AG04449 (cell line): ENCODE data around the gene ZNF692.

Experiments
- CTCF ChIA-PET: fragments of 350-600 bp; formaldehyde crosslinking; extraction: SDS; loops from one replicate; lab custom pipeline; 2021; ENCODE audit warnings: antibody characterized with exemption; lab: Yijun Ruan, JAX
- POLR2A ChIA-PET: fragments of 400-600, 350-600 bp; formaldehyde crosslinking; extraction: SDS; loops from one replicate; lab custom pipeline; 2020; ENCODE audit warnings: antibody characterized with exemption, inconsistent platforms; lab: Yijun Ruan, JAX
- DNase-seq: peaks from one replicate; pipeline ENCODE4 v3.0.0-alpha.2; 2010; ENCODE audit warnings: low read depth, low spot score
- H3K4me3 ChIP-seq: 2 replicates; pipeline ENCODE4 v1.5.1; 2011; ENCODE audit warnings: low read depth, mild to moderate bottlenecking, control low read depth, low read length
- CTCF ChIP-seq: IDR thresholded peaks from one replicate; pipeline ENCODE4 v1.5.1; 2011; ENCODE audit warnings: mild to moderate bottlenecking, moderate library complexity, low read length, control low read depth, inconsistent platforms; ENCODE audit not compliant: insufficient read depth; ENCODE audit errors: missing control alignments

The ZNF692 gene

GRCh38 chr1:248858891-248859889 lies at the start of gene ZNF692:
ZNF692 (minus strand) TSS chr1:248859085; CDS start chr1:248858309, 776 bp downstream.
- TF ChIP-seq CTCF: no peak
- ChIA-PET POLR2A (interaction anchor here (0.5 to 3.5 kb wide), 6 partner anchors 14 to 69 kb away, joined by 3 to 27 read pairs (median 4); partner anchors contain the start of gene ZNF672), CTCF (interaction anchor here (1.0 to 3.8 kb wide), 9 partner anchors 10 to 47 kb away, joined by 3 to 21 read pairs (median 6); partner anchors contain the start of genes PGBD2, SH3BP5L and ZNF672)
- peak within 1 kb of the TSS; percentile 81 for H3K4me3 ChIP-seq
- peak; percentile 77 for DNase-seq

- TF ChIP-seq CTCF: no peak
- ChIA-PET POLR2A (interaction anchor here (0.5 to 1.3 kb wide), 3 partner anchors 21 to 48 kb away, joined by 3 read pairs; partner anchors contain the start of gene ZNF692), CTCF (interaction anchor here (1.4 kb wide), 1 partner anchor 44 kb away, joined by 3 read pairs; no protein-coding TSS in a partner anchor)
- DNase-seq: no peak
- peak overlapping the region; percentile 69 for H3K4me3 ChIP-seq
These were observed 48.1 kb upstream of the ZNF692 start for GRCh38 chr1:248906753-248907661.

GRCh38 chr1:248906009-248906752 lies 47.3 kb upstream of the ZNF692 start, which contains the start of gene PGBD2:
PGBD2 (plus strand) TSS chr1:248906235; CDS start chr1:248913863, 7,628 bp downstream.
- POLR2A ChIA-PET: interaction anchor here (0.6 to 1.3 kb wide), 2 partner anchors 20 to 33 kb away, joined by 3 read pairs; no protein-coding TSS in a partner anchor
- DNase-seq: no peak
- peak; percentile 85 for TF ChIP-seq CTCF

GRCh38 chr1:248905662-248906008 lies 46.8 kb upstream of the ZNF692 start:
- TF ChIP-seq CTCF: no peak
- peak overlapping the region; percentile 97 for H3K4me3 ChIP-seq
- POLR2A ChIA-PET: no interaction called here
- no peak for DNase-seq
- CTCF ChIA-PET: interaction anchor here (0.9 to 1.4 kb wide), 2 partner anchors 43 to 47 kb away, joined by 3 read pairs; partner anchors contain the start of gene ZNF692

More at GRCh38 chr1:248906009-248906752, 47.3 kb upstream of the ZNF692 start, which contains the start of gene PGBD2:
- H3K4me3 ChIP-seq: peak within 1 kb of the TSS; percentile 97
- CTCF ChIA-PET: interaction anchor here (0.9 to 1.4 kb wide), 2 partner anchors 43 to 47 kb away, joined by 3 read pairs; partner anchors contain the start of gene ZNF692

GRCh38 chr1:248904437-248905216 lies 45.7 kb upstream of the ZNF692 start:
- POLR2A ChIA-PET: no interaction called here
- TF ChIP-seq CTCF: no peak
- no peak overlapping the region for H3K4me3 ChIP-seq

More at GRCh38 chr1:248904437-248905216, 45.7 kb upstream of the ZNF692 start:
- CTCF ChIA-PET: no interaction called here
- DNase-seq: no peak
